GM12864 (cell line): ENCODE results near the gene KSR2.

Experiments
- DNase-seq: peaks from one replicate; pipeline ENCODE4 v3.0.0-alpha.2; 2011; ENCODE audit warnings: low read depth
- H3K4me3 ChIP-seq: 2 replicates; pipeline ENCODE4 v1.5.1; 2011; ENCODE audit warnings: mild to moderate bottlenecking, low read depth, low read length, control low read depth
- TF ChIP-seq, protein P1 (sequence below): IDR thresholded peaks from 2 replicates; pipeline ENCODE4 v1.5.1; 2011; ENCODE audit warnings: low read depth, mild to moderate bottlenecking, moderate library complexity, low read length, control low read depth, inconsistent platforms; ENCODE audit errors: missing control alignments

The KSR2 gene

DNA sequence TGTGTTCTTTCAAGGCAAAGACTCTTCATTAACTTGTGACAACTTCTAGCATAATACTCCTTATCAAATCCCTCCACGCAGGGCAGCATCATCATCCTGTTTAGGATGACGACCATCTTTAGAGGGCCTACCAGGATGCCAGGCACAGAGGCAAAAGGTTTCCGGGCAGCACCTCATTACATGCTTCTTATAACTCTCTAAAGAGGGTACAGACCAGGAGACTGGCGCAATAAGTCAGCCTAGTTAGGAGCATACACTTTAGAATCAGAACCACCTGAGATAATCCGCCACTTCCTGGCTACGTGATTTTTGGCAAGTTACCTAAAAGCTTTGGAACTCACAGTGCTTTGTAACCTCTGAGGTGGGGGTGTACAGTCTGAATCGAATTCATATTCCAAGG lies 471.4 kb downstream of the KSR2 start:
- no peak overlapping the region for H3K4me3 ChIP-seq
- TF ChIP-seq, protein P1, sequence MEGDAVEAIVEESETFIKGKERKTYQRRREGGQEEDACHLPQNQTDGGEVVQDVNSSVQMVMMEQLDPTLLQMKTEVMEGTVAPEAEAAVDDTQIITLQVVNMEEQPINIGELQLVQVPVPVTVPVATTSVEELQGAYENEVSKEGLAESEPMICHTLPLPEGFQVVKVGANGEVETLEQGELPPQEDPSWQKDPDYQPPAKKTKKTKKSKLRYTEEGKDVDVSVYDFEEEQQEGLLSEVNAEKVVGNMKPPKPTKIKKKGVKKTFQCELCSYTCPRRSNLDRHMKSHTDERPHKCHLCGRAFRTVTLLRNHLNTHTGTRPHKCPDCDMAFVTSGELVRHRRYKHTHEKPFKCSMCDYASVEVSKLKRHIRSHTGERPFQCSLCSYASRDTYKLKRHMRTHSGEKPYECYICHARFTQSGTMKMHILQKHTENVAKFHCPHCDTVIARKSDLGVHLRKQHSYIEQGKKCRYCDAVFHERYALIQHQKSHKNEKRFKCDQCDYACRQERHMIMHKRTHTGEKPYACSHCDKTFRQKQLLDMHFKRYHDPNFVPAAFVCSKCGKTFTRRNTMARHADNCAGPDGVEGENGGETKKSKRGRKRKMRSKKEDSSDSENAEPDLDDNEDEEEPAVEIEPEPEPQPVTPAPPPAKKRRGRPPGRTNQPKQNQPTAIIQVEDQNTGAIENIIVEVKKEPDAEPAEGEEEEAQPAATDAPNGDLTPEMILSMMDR, result no peak
- DNase-seq, result no peak

DNA sequence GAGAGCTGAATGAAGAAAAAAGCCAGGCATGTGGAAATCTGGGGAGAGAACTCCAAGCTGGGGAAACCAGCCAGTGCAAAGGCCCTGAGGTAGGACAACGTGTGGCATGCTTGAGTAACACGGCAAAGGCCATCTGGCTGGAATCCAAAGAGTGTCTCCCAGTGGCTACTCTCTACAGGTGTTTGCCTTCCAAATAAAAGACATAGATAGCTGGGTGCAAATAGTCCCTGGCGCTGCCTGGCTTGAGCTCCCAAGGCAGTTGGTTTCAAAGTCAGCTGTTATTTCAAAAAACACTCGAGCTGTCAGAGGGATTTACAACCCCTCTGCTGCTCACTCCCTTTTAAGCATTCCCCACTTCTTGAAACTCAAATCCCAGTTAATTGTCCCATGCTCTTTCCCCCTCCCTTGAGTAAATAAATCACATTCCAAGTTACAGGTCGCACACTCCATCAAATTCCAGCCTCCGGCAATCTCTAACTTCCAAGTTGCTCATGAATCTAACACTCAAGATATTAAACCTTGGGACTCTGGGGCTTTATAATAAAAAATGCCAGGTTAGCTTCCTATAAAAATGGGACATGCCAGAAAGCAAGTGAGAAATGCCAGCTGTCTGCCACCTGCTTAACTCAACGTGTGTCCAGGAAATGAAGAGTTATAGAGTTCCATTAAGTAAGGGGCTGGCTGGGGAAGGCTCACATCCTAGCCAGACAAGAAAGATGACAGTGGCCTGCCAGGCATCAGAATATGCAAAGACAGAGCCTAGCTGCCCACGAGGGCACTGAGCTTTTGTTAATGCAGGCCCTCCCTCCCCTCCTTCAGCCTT lies 473.7 kb downstream of the KSR2 start:
- DNase-seq, result no peak
- TF ChIP-seq, protein P1, result no peak
- H3K4me3 ChIP-seq, result no peak overlapping the region

DNA sequence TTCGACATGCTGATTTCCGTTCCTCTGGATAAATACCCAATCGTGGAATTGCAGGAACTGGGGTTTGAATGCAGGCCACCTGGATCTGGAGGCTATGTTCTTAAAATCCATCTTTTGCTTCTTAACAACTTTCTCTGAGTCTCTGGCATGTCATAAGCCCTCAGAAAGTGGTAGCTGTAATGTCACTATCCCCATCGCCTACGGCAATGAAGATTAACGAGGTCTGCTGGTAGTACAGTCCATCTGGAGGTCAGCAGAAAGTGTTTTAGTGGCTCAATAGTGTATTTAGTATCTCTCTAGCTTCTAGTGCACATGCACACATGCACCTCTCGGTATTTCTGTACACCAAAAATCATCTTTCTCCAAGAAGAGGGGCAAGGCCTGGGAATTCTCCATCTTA lies 477.1 kb downstream of the KSR2 start:
- no peak for DNase-seq
- TF ChIP-seq, protein P1, result no peak
- H3K4me3 ChIP-seq, result no peak overlapping the region

DNA sequence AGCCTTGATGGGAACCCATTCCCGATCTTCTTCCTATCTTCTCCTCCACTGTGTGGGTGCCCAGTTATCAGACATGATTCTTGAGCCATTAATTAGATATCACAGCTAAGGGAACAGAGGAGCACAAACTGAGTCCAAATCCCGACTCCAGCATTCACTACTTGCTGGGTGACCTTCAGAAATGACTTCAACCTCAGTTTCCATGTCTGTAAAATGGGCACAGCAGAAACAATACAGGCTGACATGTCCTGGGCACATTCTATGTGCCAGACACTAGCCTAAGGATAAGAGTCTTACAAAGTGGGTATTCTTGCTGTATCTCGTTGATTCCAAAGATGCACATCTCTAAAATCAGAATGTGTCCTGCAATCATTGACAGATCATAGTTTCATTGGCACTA lies 478.7 kb downstream of the KSR2 start:
- TF ChIP-seq, protein P1, result no peak
- H3K4me3 ChIP-seq, result no peak overlapping the region
- DNase-seq, result no peak

DNA sequence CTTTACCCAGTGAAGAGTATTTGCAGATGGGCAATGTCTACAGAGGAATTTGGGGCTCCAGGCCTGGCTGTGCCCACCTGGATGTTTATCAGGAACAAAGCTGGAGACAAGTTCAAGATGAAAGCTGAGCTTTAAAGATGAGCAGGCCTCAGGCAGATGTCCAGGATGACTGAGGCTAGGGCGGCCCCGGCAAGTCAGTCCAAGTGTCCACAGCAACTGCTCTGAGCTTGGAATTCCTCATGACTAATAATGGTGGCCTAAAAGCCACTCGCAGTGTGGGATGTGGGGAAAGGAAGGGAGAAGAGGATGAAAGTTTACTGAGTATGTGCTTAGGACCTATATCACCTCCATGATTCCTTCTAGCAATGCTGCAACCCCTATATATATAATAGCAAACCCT lies 479.1 kb downstream of the KSR2 start:
- TF ChIP-seq, protein P1, result no peak
- H3K4me3 ChIP-seq, result no peak overlapping the region
- DNase-seq, result no peak

DNA sequence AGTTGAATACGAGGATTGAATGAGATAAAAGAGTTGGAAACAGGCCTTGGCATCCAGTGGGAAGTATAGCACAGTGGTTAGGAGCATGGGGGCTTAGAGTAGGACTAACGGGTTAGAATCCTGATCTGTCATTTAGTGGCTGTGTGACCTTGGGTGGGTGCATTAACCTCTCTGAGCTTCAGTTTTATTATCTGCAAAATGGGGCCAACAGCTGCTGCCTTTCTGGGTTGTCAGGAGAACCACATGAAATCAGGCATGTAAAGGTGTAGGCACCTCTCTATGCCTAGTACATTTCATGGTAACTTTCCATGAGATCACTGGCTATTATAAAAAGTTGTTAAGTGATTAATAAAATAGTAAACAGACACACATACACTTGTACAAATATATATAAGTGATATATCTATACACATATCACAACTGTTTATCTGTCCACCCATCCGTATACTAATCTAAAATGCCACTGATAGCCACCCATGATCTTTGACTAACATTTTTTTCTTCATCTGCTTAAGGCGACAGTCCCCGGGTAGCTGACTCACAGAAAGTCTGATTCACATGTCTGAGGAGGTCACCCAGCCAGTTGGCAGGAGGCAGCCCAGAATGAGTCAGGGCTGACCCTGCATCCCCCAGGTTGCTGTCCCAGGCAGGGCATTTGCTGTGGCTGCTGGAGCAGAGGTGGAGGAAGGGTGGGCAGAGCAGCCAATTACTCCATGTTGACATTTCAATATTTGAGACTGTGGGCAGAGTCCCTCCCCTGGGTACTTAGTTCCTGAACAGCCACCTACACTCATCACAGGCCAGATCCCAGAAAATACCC lies 481.7 kb downstream of the KSR2 start:
- no peak overlapping the region for H3K4me3 ChIP-seq
- TF ChIP-seq, protein P1, result no peak
- no peak for DNase-seq
